ENCODE data around the gene MISP. TPM values are rescaled to one million over a fixed set of nuclear protein-coding genes. Genes with fewer than 3 reads are reported as not detected.

MISP gene
- total RNA-seq, 4 donors from 2014 or later = not detected

DNA sequence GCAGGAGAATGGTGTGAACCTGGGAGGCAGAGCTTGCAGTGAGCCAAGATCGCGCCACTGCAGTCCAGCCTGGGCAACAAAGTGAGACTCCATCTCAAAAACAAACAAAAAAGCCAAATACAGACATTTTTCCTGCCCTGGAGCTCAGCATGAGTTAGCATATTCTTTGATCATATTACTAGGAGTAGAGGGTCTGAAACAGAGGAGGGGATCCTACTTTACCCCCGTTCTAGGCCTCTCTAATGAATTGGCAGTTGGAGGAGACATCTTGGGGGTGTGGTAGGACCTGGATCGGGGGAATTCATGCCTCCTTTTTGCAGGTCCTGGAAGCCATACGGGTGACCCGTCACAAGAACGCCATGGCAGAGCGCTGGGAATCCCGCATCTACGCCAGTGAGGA lies 12.3 kb downstream of the MISP start:
- TF ChIP-seq, protein P1, sequence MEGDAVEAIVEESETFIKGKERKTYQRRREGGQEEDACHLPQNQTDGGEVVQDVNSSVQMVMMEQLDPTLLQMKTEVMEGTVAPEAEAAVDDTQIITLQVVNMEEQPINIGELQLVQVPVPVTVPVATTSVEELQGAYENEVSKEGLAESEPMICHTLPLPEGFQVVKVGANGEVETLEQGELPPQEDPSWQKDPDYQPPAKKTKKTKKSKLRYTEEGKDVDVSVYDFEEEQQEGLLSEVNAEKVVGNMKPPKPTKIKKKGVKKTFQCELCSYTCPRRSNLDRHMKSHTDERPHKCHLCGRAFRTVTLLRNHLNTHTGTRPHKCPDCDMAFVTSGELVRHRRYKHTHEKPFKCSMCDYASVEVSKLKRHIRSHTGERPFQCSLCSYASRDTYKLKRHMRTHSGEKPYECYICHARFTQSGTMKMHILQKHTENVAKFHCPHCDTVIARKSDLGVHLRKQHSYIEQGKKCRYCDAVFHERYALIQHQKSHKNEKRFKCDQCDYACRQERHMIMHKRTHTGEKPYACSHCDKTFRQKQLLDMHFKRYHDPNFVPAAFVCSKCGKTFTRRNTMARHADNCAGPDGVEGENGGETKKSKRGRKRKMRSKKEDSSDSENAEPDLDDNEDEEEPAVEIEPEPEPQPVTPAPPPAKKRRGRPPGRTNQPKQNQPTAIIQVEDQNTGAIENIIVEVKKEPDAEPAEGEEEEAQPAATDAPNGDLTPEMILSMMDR (IDR thresholded peaks at IDR 0.05; ENCODE audit: low read depth) = no peak

GRCh38 chr19:763869-764268 lies 13.0 kb downstream of the MISP start:
- TF ChIP-seq, protein P1 (IDR thresholded peaks at IDR 0.05; ENCODE audit: low read depth) = no peak

GRCh38 chr19:764301-764700 lies 13.4 kb downstream of the MISP start:
- TF ChIP-seq, protein P1 (IDR thresholded peaks at IDR 0.05; ENCODE audit: low read depth) = no peak

GRCh38 chr19:765179-765738 lies 14.3 kb downstream of the MISP start:
- TF ChIP-seq, protein P1 (IDR thresholded peaks at IDR 0.05; ENCODE audit: low read depth) = no peak

DNA sequence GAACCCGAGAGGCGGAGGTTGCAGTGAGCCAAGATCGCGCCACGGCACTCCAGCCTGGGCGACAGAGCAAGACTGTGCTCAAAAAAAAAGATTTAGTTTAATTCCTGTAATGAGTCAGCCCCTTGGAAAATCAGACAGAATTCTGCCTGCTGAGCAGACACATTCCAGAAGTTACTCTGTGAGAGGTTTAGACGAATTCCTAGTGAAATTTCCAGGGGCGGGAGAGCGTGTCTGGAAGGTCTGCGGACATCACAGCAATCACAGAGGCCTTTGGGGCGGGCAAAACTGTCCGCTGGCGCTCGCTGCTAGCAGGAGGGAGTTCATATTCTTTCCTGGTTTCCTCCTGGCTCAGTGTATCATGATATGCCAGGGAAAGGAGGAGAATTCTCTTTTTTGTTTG lies 17.5 kb downstream of the MISP start:
- TF ChIP-seq, protein P1 (IDR thresholded peaks at IDR 0.05; ENCODE audit: low read depth) = no peak

GRCh38 chr19:769616-770015 lies 18.7 kb downstream of the MISP start:
- TF ChIP-seq, protein P1 (IDR thresholded peaks at IDR 0.05; ENCODE audit: low read depth) = no peak

- TF ChIP-seq, protein P1 (IDR thresholded peaks at IDR 0.05; ENCODE audit: low read depth) = no peak
Measured at GRCh38 chr19:771332-771785, 20.4 kb downstream of the MISP start.

Measured in subcutaneous adipose tissue (tissue), 4 donors.